GM18858 (cell line): Measurements from ENCODE around the gene LCMT1.
"Not testable (repeated sequence)": the region's sequence is repeated elsewhere in the genome, so short reads cannot be mapped to it uniquely, and the experiment has no call there.

Source experiments
- ATAC-seq: cut with Tn5 transposase; IDR thresholded peaks from one replicate; pipeline ENCODE4 v1.9.1; 2021; ENCODE audit not compliant: unreplicated experiment

Gene LCMT1

DNA sequence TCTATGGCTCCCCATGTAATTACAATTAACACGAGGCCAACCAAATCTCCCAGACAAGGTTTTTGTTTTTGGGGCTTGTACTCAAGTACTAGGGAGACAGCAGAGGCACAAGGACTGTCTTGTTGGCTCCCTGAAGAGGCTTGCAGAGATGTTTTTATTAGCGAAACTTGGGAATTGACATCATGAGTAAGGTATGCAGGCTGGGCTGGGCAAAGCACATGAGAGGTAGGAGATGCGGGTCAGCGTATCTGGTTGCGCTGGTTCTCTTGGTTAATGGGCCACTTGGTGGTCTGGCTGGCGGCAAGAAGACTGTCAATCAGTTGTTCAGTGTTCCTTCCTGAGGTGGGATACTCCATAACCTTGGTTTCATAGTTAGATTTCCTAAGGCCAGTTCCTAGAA is 28.9 kb downstream of the LCMT1 start:
- ATAC-seq: no peak

GRCh38 chr16:25141648-25142047 is 30.1 kb downstream of the LCMT1 start:
- no peak for ATAC-seq

GRCh38 chr16:25143928-25144327 is 32.4 kb downstream of the LCMT1 start:
- no peak for ATAC-seq

DNA sequence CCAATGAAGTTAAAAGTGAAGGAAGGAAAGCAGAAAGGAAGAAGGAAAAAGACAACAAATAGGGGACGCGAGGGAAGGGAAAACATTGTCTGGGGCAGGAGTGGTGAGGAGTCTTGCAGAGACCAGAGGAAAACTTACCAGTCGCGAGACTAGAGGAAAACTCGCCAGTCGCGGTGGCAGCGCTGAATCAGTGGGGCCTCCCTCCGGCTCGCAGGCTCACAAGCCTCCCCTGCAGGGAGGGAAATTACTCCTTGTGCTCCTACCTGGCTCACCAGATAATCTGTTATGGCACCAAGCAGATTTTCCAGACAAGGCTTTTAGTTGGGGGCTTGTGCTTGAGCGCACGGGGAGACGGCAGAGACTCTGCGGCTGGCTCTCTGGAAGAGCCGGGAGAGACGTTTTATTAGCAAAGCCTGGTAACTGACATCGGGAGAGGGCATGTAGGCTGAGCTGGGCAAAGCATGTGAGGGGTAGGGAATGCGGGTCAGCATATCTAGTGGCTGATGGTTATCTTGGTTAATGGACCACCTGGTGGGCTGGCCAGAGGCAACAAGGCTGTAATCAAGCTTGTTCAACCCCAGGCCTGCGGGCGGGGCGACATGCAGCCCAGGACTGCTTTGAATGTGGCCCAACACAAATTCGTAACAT is 37.1 kb downstream of the LCMT1 start:
- ATAC-seq: no peak

- no peak for ATAC-seq
These were observed 40.5 kb downstream of the LCMT1 start for GRCh38 chr16:25151996-25152395.

DNA sequence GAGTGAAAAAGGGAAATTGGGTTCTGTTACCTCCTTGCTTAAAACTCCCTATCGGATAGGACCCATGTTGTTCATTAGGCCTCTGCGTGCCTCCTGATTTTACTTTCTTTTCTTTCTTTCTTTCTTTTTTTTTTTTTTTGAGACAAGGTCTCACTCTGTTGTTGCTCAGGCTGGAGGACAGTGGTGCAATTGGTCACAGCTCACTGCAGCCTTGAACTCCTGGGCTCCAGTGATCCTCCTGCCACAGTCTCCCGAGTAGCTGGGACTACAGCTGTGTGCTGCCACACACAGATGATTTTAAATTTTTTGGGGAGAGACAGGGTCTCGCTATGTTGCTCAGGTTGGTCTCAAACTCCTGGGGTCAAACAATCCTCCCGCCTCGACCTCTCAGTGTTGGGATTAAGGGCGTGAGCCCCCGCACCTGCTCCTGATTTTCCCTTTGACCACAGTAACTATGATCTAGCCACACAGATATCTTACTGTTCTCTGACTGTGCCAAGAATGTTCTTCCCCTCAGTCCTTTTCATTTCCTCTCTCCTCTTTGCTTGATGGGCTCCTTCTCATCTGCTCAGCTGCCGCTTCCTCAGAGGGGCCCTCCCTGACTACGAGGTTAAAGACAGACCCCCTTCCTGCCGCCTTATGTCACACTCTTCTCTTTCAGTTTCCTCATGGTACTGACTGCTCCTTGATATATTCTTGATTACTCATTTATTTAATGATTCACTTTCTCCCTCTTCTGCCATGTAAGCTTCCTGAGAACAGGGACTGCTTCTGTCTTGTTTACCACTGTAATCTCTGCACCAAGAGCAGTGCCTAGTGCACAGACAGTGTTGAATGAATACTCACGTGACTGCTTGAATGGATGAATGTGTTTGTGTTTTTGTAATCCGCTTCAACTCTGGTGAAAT is 44.3 kb downstream of the LCMT1 start:
- ATAC-seq: no peak

DNA sequence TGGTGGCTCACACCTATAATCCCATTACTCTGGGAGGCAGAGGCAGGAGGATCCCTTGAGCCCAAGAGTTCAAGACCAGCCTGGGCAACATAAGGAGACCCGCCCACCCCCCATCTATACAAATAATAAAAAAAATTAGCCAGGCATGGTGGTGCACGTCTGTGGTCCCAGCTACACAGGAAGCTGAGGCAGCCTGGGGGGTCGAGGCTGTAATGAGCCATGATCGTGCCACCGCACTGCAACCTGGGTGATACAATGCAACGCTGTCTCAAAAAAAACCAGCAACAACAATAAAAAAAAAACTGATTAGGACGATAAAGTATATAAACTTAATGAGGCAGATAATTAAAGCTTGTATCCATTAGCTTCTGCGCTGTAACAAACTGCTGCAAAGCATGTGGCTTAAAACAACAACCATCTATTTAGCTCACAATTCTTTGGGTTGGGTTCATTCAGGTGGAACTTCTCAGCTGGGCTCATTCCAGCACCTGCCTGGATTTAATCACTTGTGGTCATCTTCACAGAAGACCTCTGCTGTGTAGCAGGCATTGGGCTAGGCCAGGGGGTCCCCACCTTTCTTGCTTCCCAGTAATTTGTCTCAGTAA is 45.8 kb downstream of the LCMT1 start:
- no peak for ATAC-seq

- no peak for ATAC-seq
These were observed 46.9 kb downstream of the LCMT1 start for GRCh38 chr16:25158401-25158800.

GRCh38 chr16:25161753-25162367 is 50.3 kb downstream of the LCMT1 start:
- no peak for ATAC-seq

- no peak for ATAC-seq
These were observed 52.1 kb downstream of the LCMT1 start for GRCh38 chr16:25163683-25164082.

DNA sequence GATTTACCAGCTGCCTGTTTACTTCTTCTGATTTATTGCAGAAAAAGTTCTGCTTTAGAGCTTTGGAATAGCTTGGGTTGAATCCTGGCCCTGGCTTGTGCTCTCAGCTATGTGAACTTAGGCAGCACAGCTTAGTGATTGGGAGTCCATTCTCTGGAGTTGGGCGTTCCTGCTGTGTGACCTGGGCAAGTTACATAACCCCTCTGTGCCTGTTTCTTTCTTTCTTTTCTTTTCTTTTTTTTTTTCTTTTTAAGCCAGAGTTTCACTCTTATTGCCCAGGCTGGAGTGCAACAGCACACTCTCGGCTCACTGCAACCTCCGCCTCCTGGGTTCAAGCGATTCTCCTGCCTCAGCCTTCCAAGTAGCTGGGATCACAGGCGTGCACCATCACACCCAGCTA is 53.7 kb downstream of the LCMT1 start:
- no peak for ATAC-seq

- not testable (repeated sequence) for ATAC-seq
These were observed 56.4 kb downstream of the LCMT1 start for GRCh38 chr16:25167920-25168319.

DNA sequence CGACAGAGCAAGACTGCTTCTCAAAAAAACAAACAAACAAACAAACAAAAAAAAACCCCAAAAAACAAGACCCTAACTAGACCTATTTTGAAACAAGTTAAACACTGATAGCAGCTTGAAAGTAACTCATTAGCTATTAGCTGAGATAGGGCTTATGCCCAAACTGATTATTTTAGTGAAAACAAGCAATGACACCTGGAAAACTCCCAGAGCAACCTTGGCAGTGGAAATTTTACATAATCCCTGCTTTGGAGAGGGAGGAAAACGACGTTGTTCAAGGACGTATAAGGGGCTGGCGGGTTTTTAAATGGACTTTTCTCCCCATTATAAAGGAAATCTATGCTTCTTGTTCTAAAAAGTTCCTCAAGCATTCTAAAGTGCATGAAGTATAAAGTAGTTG is 59.8 kb downstream of the LCMT1 start:
- no peak for ATAC-seq

DNA sequence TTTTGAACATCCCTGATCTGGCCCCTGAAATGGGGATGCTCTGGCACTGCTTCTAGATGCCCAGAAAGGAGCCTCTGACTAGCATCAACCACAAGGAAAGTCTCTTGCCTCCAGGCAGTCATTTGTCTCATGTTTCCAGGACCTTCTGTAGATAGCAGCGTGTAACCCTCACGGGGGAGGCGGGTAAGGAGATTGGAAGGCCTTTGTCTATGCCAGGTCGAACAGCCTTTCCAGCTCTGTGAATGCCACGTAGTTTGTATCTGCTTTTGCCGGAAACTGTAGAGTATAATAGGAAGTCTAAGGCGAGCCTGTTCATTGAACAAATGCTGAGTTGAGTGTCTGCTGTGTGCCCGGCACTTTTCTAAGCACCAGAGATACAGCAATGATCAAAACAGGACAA is 61.3 kb downstream of the LCMT1 start:
- no peak for ATAC-seq

DNA sequence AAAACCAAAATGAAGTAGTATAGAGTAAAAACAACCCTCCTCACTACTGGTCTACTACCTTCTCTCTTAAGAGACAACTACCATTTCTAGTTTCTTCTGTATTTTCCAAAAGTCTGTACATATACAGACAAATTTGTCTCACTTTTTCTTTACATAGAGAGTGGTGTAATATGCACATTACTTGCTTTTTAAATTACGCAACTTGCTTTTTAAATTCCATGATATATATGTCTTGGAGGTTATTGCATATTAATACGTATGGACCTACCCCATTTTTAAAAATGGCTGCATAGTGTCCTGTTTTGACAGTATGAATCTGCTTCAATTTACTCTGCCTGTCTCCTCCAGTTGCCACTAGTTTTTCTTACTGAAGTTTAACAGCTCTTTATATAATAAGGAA is 62.7 kb downstream of the LCMT1 start:
- no peak for ATAC-seq

GRCh38 chr16:25176136-25176535 is 64.6 kb downstream of the LCMT1 start:
- ATAC-seq: no peak

- ATAC-seq: no peak
These were observed 65.9 kb downstream of the LCMT1 start for GRCh38 chr16:25177512-25177830.

GRCh38 chr16:25177831-25178688 is 66.5 kb downstream of the LCMT1 start:
- no peak for ATAC-seq

DNA sequence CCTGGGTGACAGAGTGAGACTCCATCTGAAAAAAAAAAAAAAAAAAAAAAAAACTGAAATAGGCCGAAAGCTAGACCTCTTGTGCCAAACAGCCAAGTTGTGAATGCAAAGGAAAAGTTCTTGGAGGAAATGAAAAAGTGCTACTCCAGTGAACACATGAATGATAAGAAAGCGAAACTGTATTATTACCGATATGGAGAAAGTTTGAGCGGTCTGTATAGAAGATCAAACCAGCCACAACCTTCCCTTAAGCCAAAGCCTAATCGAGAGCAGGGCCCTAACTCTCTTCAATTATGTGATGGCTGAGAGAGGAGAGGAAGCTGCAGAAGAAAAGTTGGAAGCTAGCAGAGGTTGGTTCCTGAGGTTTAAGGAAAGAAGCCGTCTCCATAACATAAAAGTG is 69.7 kb downstream of the LCMT1 start:
- ATAC-seq: not testable (repeated sequence)

GRCh38 chr16:25184771-25185170 is 73.2 kb downstream of the LCMT1 start:
- no peak for ATAC-seq

GRCh38 chr16:25187491-25187795 is 75.9 kb downstream of the LCMT1 start:
- no peak for ATAC-seq
